ENCODE data around the gene FAM3D. TPM values are rescaled to one million over a fixed set of nuclear protein-coding genes. Genes with fewer than 3 reads are reported as not detected.

Gene FAM3D
- total RNA-seq, 6 experiments from 2014 or later: not detected

DNA sequence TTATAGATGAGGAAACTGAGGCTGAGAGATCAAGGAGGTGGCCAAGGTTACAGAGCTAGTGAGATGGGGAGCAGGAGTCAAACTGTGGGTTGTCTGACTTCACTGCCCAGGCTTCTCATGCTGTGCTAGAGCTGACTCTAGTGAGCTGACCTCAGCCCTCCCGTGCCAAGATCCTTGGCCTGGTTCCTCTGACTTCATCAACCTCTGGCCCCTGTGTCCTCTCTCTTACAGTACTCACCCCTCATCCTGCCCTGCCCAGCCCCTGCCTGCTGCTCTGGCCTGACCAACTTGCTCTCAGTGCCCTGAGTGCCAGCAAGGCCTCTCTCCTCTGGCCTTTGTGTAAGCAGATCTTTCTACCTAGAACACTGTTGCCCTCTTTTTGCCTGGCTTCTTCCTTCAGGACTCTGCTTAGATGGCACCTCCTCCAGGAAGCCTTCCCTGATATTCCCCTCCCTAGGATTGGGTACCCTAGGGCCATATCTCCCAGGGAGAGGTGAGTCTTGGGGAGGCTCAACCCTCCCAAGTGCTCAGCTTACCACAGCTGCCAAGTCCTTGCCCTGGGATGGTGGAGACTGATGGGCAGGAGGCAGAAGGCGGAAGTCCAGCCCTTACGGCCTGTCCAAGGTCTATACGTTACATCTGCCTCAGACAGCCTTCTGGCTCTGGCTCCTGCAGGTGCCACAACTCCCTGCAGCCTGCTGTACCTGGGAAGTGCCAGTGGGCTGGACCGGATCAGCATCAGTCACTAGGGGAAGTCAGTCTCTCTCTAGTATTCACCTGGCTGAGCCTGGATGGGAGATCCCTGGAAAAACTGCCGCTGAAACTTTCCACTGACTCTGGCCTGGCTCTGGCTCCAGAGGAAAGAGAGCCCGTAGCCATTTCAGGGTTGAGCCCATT lies 53.1 kb downstream of the FAM3D start:
- Mint-ChIP-seq H3K27me3 (ENCODE audit: insufficient read depth) (peaks cover 24% of the 10 kb centered on the region), H3K27ac (no peak overlapping the region), H3K4me1 (ENCODE audit: low read depth) (peaks cover 24% of the 10 kb centered on the region), H3K9me3 (no peaks in the 10 kb centered on the region), H3K4me3 (no peak overlapping the region), H3K36me3 (ENCODE audit: low read depth) (no peaks in the 10 kb centered on the region)
- no peak for DNase-seq
- TF ChIP-seq, protein P1, sequence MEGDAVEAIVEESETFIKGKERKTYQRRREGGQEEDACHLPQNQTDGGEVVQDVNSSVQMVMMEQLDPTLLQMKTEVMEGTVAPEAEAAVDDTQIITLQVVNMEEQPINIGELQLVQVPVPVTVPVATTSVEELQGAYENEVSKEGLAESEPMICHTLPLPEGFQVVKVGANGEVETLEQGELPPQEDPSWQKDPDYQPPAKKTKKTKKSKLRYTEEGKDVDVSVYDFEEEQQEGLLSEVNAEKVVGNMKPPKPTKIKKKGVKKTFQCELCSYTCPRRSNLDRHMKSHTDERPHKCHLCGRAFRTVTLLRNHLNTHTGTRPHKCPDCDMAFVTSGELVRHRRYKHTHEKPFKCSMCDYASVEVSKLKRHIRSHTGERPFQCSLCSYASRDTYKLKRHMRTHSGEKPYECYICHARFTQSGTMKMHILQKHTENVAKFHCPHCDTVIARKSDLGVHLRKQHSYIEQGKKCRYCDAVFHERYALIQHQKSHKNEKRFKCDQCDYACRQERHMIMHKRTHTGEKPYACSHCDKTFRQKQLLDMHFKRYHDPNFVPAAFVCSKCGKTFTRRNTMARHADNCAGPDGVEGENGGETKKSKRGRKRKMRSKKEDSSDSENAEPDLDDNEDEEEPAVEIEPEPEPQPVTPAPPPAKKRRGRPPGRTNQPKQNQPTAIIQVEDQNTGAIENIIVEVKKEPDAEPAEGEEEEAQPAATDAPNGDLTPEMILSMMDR (IDR thresholded peaks at IDR 0.05): no peak

DNA sequence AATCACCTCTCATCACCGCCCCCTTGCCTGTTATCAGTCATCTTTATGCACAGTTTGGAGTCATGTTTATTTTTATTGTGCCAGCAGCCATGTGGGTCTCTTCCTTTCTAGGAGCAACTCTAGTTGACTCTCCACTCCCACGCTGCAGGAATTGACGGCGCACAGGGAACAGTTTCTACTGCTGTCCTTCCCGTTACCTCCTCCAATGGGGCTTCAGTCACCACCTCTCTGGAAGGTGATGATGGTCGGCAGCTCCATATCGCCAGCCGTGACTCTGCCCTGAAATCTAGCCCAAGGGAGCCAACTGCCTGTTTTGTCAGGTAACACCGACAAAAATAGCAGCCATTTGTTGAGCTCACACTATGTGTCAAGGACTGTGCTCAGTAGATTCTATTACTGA lies 53.7 kb downstream of the FAM3D start:
- Mint-ChIP-seq H3K27me3 (ENCODE audit: insufficient read depth) (peaks cover 24% of the 10 kb centered on the region), H3K4me1 (ENCODE audit: low read depth) (peaks cover 30% of the 10 kb centered on the region), H3K9me3 (no peaks in the 10 kb centered on the region), H3K36me3 (ENCODE audit: low read depth) (no peaks in the 10 kb centered on the region), H3K4me3 (no peak overlapping the region), H3K27ac (no peak overlapping the region)
- DNase-seq: no peak
- TF ChIP-seq, protein P1 (IDR thresholded peaks at IDR 0.05): no peak

GRCh38 chr3:58609990-58610389 lies 56.6 kb downstream of the FAM3D start:
- TF ChIP-seq, protein P1 (IDR thresholded peaks at IDR 0.05): no peak
- Mint-ChIP-seq H3K4me1 (ENCODE audit: low read depth) (peaks cover 32% of the 10 kb centered on the region), H3K27ac (0 out of 2 replicates have a peak overlapping the region, but pooled peaks have one; percentile 28), H3K4me3 (no peak overlapping the region), H3K36me3 (ENCODE audit: low read depth) (no peaks in the 10 kb centered on the region), H3K9me3 (no peaks in the 10 kb centered on the region; the same call in 1 of the 2 replicates), H3K27me3 (ENCODE audit: insufficient read depth) (peaks cover 18% of the 10 kb centered on the region)
- DNase-seq: no peak

- Mint-ChIP-seq H3K27me3 (ENCODE audit: insufficient read depth) (peaks cover 27% of the 10 kb centered on the region), H3K9me3 (peaks cover 5% of the 10 kb centered on the region; the same call in 1 of the 2 replicates), H3K27ac (no peak overlapping the region; the same call in 1 of the 2 replicates), H3K4me3 (no peak overlapping the region), H3K36me3 (ENCODE audit: low read depth) (no peaks in the 10 kb centered on the region), H3K4me1 (ENCODE audit: low read depth) (peaks cover 32% of the 10 kb centered on the region)
- no peak for DNase-seq
- TF ChIP-seq, protein P1 (IDR thresholded peaks at IDR 0.05): no peak
These were observed 57.9 kb downstream of the FAM3D start for GRCh38 chr3:58608648-58609047.

- Mint-ChIP-seq H3K9me3 (peaks cover 5% of the 10 kb centered on the region; the same call in 1 of the 2 replicates), H3K27me3 (ENCODE audit: insufficient read depth) (peaks cover 30% of the 10 kb centered on the region), H3K4me3 (no peak overlapping the region), H3K27ac (no peak overlapping the region), H3K36me3 (ENCODE audit: low read depth) (no peaks in the 10 kb centered on the region), H3K4me1 (ENCODE audit: low read depth) (peaks cover 32% of the 10 kb centered on the region)
- DNase-seq: no peak
- TF ChIP-seq, protein P1 (IDR thresholded peaks at IDR 0.05): no peak
These were observed 58.8 kb downstream of the FAM3D start for GRCh38 chr3:58607816-58608215.

Data from HFFc6 (cell line).